ENCODE measurements around the gene FAM210A. TPM values are rescaled to one million over a fixed set of nuclear protein-coding genes. Genes with fewer than 3 reads are reported as not detected.
A peak's percentile ranks its signal among the peaks of the same experiment; 100 is the strongest.

FAM210A gene
- total RNA-seq, 2 donors from 2014 or later: 10.3 to 12.4 TPM

DNA sequence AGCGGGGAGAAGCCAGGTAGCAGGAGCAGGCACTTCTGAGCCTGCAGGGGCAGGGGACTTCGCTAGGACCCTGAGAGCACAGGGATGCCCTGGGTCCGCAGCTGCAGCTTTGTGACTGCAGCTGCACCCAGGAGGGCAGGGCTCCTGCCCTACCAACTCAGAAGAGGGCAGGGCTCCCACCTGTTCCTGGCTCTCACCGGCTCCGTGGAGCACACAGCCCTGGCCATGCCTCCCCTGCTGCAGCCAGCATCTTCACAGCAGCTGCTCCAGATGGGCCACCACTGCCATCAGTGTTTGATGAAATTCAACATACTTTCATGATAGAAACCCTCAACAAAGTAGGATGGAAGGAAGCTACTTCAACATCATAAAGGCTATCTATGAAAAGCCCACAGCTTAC lies 92.7 kb downstream of the FAM210A start:
- TF ChIP-seq POLR2AphosphoS5 (IDR thresholded peaks at IDR 0.05) (no peak), POLR2A (IDR thresholded peaks at IDR 0.05) (no peak)
- TF ChIP-seq, protein P1, sequence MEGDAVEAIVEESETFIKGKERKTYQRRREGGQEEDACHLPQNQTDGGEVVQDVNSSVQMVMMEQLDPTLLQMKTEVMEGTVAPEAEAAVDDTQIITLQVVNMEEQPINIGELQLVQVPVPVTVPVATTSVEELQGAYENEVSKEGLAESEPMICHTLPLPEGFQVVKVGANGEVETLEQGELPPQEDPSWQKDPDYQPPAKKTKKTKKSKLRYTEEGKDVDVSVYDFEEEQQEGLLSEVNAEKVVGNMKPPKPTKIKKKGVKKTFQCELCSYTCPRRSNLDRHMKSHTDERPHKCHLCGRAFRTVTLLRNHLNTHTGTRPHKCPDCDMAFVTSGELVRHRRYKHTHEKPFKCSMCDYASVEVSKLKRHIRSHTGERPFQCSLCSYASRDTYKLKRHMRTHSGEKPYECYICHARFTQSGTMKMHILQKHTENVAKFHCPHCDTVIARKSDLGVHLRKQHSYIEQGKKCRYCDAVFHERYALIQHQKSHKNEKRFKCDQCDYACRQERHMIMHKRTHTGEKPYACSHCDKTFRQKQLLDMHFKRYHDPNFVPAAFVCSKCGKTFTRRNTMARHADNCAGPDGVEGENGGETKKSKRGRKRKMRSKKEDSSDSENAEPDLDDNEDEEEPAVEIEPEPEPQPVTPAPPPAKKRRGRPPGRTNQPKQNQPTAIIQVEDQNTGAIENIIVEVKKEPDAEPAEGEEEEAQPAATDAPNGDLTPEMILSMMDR (IDR thresholded peaks at IDR 0.05): no peak
- Histone ChIP-seq H3K4me3 (no peak overlapping the region), H3K9me3 (no peaks in the 10 kb centered on the region), H3K36me3 (no peaks in the 10 kb centered on the region), H3K27ac (no peak overlapping the region), H3K4me1 (replicated peaks) (no peaks in the 10 kb centered on the region), H3K27me3 (replicated peaks; ENCODE audit: insufficient read depth) (no peaks in the 10 kb centered on the region)
- intact Hi-C loops (cut with DNase I): no loop called here
- WGBS: 95% methylated on average over 5 of the region's 5 CpGs
- DNase-seq (ENCODE audit: low spot score): no peak

DNA sequence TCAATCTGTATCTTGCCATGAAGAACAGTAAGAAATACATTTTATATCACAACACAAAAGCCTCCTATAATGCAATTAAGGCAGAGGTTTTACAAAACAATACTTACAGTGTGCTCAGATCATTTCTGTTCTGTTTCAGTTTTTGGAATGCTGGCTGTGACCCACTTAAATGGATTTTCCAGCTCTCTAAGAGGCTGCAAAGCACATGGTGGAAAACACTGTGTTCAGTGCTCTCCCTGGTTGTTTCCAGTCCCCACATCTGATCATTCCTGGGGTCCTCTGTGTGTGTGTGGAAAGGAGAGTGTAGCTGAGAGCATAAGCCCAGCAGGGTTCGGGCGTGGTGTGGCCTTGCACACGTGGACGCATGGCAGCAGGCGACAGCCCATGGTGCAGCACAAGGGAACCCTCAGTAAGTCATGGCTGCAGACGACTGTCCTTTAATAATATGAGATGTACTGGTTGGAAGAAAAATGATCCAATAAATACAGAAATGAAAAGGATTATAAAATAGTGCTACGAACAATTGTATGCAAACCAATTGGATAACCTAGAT lies 95.6 kb downstream of the FAM210A start:
- Histone ChIP-seq H3K36me3 (no peaks in the 10 kb centered on the region), H3K27ac (no peak overlapping the region), H3K27me3 (replicated peaks; ENCODE audit: insufficient read depth) (no peaks in the 10 kb centered on the region), H3K4me3 (no peak overlapping the region), H3K4me1 (replicated peaks) (no peaks in the 10 kb centered on the region), H3K9me3 (no peaks in the 10 kb centered on the region)
- TF ChIP-seq POLR2A (IDR thresholded peaks at IDR 0.05): no peak
- no peak for TF ChIP-seq POLR2AphosphoS5 (IDR thresholded peaks at IDR 0.05)
- TF ChIP-seq, protein P1 (IDR thresholded peaks at IDR 0.05): no peak
- intact Hi-C loops (cut with DNase I): loop anchor here (1.0 kb wide), 1 partner anchor 414 kb away; no protein-coding TSS in a partner anchor
- no peak for DNase-seq (ENCODE audit: low spot score)
- WGBS: 91% methylated on average over 7 of the region's 7 CpGs

DNA sequence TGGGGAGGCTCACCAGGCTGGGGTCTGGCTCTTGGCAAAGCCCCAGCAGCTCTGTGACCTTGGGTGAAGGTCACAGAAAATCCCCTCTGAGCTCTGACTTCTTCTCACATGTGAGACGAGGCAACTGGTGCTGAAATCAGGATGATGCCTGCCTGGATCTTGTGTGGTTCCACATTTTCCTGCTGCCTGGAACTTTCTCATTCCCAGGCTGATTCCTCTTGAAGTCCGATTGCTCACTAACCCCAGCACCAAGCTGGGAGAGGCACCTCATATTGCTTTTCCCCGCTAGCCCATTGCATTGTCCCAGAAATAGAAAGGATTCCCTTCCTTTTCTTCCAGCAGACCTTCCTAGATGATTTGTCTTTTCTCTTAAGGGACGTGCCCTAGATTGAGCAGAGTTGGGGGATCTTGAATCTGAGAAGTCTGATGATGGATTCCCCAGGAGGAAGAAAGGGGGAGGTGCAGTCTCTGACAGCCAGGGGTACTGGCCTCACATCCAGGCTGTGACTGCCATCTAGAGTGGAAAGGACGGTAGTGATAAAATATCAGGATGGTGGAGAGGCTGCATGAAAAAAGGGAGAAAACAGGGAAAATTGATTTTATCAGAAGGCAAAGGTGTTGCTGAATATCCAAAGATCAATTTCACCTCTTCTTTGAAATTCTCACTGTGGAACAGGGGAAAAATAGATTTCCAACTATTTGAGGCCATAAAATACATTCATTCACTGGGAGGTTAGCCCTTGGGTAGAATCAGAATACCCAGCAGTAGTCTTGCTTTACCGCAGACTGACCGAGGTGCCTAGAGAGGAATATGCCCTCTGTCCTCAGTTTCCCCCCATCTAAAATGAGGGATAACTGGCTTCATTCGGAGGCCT lies 96.3 kb downstream of the FAM210A start:
- Histone ChIP-seq H3K4me1 (replicated peaks) (no peaks in the 10 kb centered on the region), H3K36me3 (no peaks in the 10 kb centered on the region), H3K27ac (no peak overlapping the region), H3K9me3 (no peaks in the 10 kb centered on the region), H3K27me3 (replicated peaks; ENCODE audit: insufficient read depth) (no peaks in the 10 kb centered on the region), H3K4me3 (no peak overlapping the region)
- peak; percentile 34 for TF ChIP-seq POLR2AphosphoS5 (IDR thresholded peaks at IDR 0.05)
- TF ChIP-seq, protein P1 (IDR thresholded peaks at IDR 0.05): peak; percentile 16 to 83 (median 72)
- no peak for TF ChIP-seq POLR2A (IDR thresholded peaks at IDR 0.05)
- peak; percentile 37 for DNase-seq (ENCODE audit: low spot score)
- intact Hi-C loops (cut with DNase I): loop anchor here (1.0 to 10.0 kb wide), 4 partner anchors 68 to 414 kb away; no protein-coding TSS in a partner anchor
- WGBS: 51% methylated on average over 8 of the region's 8 CpGs

DNA sequence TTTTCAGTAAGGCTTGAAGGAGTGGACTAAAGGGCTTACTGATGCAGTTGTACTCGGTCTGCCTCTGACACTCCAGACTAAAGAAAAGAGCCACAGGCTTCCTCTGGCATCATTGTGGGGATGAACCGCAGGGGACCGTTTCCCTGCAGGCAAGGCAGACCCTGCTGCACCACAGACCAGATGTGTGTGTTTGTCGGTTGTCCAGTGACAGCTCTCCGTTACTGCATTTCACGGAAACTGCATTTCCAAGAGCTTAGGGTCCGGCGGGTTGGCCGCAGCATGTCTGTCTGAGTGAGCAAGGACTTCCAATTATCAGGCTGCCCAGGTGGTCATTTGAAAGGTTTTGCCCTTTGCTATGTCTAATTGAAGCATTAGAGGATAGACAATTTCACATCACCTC lies 98.1 kb downstream of the FAM210A start:
- no peaks in the 10 kb centered on the region for H3K36me3 ChIP-seq
- WGBS: 83% methylated on average over 9 of the region's 9 CpGs
- no peak overlapping the region for H3K4me3 ChIP-seq
- H3K9me3 ChIP-seq: no peaks in the 10 kb centered on the region
- no peaks in the 10 kb centered on the region for H3K4me1 ChIP-seq (replicated peaks)
- no peak overlapping the region for H3K27ac ChIP-seq
- DNase-seq (ENCODE audit: low spot score): no peak
- intact Hi-C loops (cut with DNase I): loop anchor here (5.0 to 10.0 kb wide), 3 partner anchors 66 to 363 kb away; no protein-coding TSS in a partner anchor
- H3K27me3 ChIP-seq (replicated peaks; ENCODE audit: insufficient read depth): no peaks in the 10 kb centered on the region
- no peak for TF ChIP-seq POLR2A (IDR thresholded peaks at IDR 0.05)
- TF ChIP-seq POLR2AphosphoS5 (IDR thresholded peaks at IDR 0.05): no peak

DNA sequence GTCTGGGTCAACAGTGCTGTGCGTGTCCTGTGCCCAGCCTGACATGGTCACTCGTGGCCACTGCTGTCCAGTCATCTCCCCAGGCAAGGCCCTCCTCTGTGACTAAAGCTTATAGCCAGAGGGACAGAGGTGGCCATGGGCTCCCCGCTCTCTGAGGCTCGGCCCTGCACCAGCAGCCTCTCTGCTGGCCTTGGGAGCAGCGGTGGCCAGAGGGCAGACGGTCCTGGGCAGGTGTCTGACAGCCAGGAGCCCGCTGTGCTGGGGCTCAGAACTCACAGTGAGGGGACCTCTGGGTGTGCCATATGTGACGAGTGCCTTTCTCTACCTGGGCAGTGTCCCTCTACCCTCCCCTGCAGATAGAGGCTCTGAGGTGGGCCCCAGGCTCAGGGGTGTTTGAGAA lies 98.7 kb downstream of the FAM210A start:
- H3K36me3 ChIP-seq: no peaks in the 10 kb centered on the region
- no peaks in the 10 kb centered on the region for H3K27me3 ChIP-seq (replicated peaks; ENCODE audit: insufficient read depth)
- H3K27ac ChIP-seq: no peak overlapping the region
- no peaks in the 10 kb centered on the region for H3K4me1 ChIP-seq (replicated peaks)
- 92% methylated on average over 8 of the region's 8 CpGs for WGBS
- H3K4me3 ChIP-seq: no peak overlapping the region
- intact Hi-C loops (cut with DNase I): loop anchor here (5.0 to 10.0 kb wide), 3 partner anchors 65 to 363 kb away; no protein-coding TSS in a partner anchor
- no peaks in the 10 kb centered on the region for H3K9me3 ChIP-seq
- no peak for DNase-seq (ENCODE audit: low spot score)
- TF ChIP-seq, protein P1 (IDR thresholded peaks at IDR 0.05): no peak
- TF ChIP-seq POLR2AphosphoS5 (IDR thresholded peaks at IDR 0.05): no peak
- TF ChIP-seq POLR2A (IDR thresholded peaks at IDR 0.05): no peak

Measured in prostate gland (tissue), 2 donors.